Mesothelial cell of epicardium (in vitro differentiated cells): ENCODE measurements around the gene TAF5L. TPM values are rescaled to one million over a fixed set of nuclear protein-coding genes. Genes with fewer than 3 reads are reported as not detected.

Source experiments
- DNase-seq, 2 experiments: peaks; one replicate each; pipeline ENCODE4 v3.0.0; 2021; ENCODE audit warnings: low spot score in 2 of 2; ENCODE audit not compliant: unreplicated experiment in 2 of 2
- H3K27ac Mint-ChIP-seq: 2 replicates; pipeline ENCODE4 v1.8.0; 2021; ENCODE audit warnings: mixed read lengths
- H3K27me3 Mint-ChIP-seq: 2 replicates; pipeline ENCODE4 v1.8.0; 2021; ENCODE audit warnings: low read depth, mixed read lengths
- H3K36me3 Mint-ChIP-seq: 2 replicates; pipeline ENCODE4 v1.8.0; 2021; ENCODE audit warnings: mixed read lengths
- H3K4me1 Mint-ChIP-seq: 2 replicates; pipeline ENCODE4 v1.8.0; 2021; ENCODE audit warnings: mixed read lengths
- H3K4me3 Mint-ChIP-seq: 2 replicates; pipeline ENCODE4 v1.8.0; 2021; ENCODE audit warnings: mild to moderate bottlenecking, moderate library complexity, mixed read lengths
- H3K9me3 Mint-ChIP-seq: 2 replicates; pipeline ENCODE4 v1.8.0; 2021; ENCODE audit warnings: mixed read lengths
- total RNA-seq: library from RNA; stranded (reverse); gene quantifications from 3 replicates; pipeline ENCODE4 v1.2.1, GENCODE V29; 2021
- TF ChIP-seq, protein P1 (sequence below): fragments of 200-600 bp; sonication (generic); IDR thresholded peaks from one replicate; pipeline ENCODE4 v1.5.0; 2021; ENCODE audit warnings: antibody characterized with exemption; ENCODE audit not compliant: unreplicated experiment

TAF5L gene
- total RNA-seq, 1 donor from 2014 or later = 20.9 TPM

GRCh38 chr1:229631148-229631547, 5.2 kb upstream of the TAF5L start:
- Mint-ChIP-seq H3K27me3 (no peaks in the 10 kb centered on the region), H3K4me1 (peaks cover 12% of the 10 kb centered on the region), H3K27ac (no peak overlapping the region), H3K36me3 (peaks cover 12% of the 10 kb centered on the region), H3K9me3 (no peaks in the 10 kb centered on the region), H3K4me3 (no peak overlapping the region)
- no peak for DNase-seq
- TF ChIP-seq, protein P1, sequence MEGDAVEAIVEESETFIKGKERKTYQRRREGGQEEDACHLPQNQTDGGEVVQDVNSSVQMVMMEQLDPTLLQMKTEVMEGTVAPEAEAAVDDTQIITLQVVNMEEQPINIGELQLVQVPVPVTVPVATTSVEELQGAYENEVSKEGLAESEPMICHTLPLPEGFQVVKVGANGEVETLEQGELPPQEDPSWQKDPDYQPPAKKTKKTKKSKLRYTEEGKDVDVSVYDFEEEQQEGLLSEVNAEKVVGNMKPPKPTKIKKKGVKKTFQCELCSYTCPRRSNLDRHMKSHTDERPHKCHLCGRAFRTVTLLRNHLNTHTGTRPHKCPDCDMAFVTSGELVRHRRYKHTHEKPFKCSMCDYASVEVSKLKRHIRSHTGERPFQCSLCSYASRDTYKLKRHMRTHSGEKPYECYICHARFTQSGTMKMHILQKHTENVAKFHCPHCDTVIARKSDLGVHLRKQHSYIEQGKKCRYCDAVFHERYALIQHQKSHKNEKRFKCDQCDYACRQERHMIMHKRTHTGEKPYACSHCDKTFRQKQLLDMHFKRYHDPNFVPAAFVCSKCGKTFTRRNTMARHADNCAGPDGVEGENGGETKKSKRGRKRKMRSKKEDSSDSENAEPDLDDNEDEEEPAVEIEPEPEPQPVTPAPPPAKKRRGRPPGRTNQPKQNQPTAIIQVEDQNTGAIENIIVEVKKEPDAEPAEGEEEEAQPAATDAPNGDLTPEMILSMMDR = no peak

DNA sequence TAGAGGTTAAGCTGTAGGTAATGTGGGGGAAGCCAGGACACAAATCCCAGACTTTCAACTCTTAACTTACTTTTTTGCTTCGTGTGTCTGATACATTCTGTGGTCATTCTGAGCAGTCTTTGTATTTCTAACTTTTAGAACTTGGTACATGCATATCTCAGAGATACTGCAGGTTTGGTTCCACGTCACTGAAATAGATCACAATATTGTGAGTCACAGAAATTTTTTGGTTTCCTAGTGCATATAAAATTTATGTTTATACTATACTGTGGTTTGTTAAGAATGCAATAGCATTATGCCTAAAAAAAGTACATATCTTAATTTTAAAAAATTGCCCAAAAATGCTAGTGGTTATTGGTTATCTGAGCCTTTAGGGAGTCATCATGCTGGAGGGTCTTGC, 3.3 kb upstream of the TAF5L start:
- no peak for DNase-seq
- TF ChIP-seq, protein P1 = no peak
- H3K4me1 Mint-ChIP-seq = peaks cover 21% of the 10 kb centered on the region
- H3K27ac Mint-ChIP-seq = no peak overlapping the region
- H3K27me3 Mint-ChIP-seq = no peaks in the 10 kb centered on the region
- no peak overlapping the region for H3K4me3 Mint-ChIP-seq
- H3K9me3 Mint-ChIP-seq = no peaks in the 10 kb centered on the region
- H3K36me3 Mint-ChIP-seq = no peaks in the 10 kb centered on the region

DNA sequence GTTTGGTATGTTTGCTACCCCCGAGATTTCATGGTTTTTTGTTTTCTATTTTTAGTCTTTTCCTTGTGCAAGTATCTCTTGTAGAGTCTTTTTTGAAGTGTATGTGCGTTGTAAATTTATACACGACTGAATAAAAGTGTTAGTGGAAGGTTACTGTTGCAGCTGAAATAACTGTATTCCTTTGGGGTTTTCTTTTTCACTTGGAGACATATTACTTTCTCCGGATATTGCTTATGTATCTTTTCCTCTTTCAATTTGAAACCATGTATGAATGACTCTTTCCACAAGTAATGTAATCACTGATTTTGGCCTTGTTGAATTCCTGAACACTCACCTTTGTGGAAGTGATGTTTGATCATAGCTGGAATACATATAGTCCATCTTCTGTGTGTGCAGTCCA, 1.1 kb upstream of the TAF5L start:
- Mint-ChIP-seq H3K4me3 (peak overlapping the region; percentile 98), H3K27me3 (no peaks in the 10 kb centered on the region), H3K9me3 (no peaks in the 10 kb centered on the region), H3K4me1 (peaks cover 26% of the 10 kb centered on the region), H3K36me3 (no peaks in the 10 kb centered on the region), H3K27ac (peak overlapping the region; percentile 98)
- TF ChIP-seq, protein P1 = no peak
- no peak for DNase-seq

DNA sequence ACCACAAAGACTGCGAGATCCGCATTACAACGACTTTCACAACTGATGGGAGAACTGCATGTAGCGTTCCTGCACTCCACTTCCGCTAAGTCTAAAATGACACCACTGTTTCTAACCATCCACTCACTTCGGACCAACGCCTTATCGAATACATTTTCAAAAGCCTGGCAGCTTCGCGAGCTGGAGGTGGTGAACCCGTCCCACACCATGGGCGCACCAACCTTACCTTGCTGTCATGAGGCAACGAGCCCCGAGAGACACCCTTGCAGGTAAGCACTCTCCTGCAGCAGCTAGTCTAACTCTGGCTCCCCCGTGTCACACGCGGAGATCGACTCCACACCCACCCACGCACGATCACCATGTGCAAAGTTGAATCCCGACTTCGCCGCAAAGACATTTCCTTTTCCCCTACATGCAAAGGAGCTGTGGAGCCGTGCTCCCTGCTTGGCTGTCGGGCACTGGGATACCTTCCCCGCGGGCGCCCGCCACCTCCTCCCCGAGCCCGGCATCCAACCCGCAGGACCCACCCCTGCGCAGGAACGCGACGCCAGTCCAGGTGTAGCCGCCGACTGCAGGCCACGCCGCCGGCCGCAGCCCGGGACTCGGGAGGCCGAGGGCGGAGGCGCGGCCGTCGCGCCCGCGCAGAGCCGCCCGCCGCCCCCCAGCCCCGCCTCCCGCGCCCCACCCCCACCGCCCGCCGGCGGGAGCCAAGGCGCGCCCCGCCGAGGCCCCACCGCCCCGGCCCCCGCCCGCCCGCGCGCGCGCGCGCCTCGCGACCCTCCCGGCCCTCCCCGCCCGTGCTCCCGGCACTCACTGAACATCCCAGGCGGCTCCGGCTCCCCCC, 629 bp downstream of the TAF5L start:
- TF ChIP-seq, protein P1 = no peak
- DNase-seq = peak; percentile 37 to 67
- H3K36me3 Mint-ChIP-seq = no peaks in the 10 kb centered on the region
- H3K9me3 Mint-ChIP-seq = no peaks in the 10 kb centered on the region
- H3K4me3 Mint-ChIP-seq = peak overlapping the region; percentile 88
- peaks cover 26% of the 10 kb centered on the region for H3K4me1 Mint-ChIP-seq
- no peaks in the 10 kb centered on the region for H3K27me3 Mint-ChIP-seq
- peak overlapping the region; percentile 93 for H3K27ac Mint-ChIP-seq

GRCh38 chr1:229624521-229625070, 1.3 kb downstream of the TAF5L start:
- H3K4me1 Mint-ChIP-seq = peaks cover 26% of the 10 kb centered on the region
- H3K27me3 Mint-ChIP-seq = no peaks in the 10 kb centered on the region
- H3K4me3 Mint-ChIP-seq = peak overlapping the region; percentile 88
- peak overlapping the region; percentile 93 for H3K27ac Mint-ChIP-seq
- H3K9me3 Mint-ChIP-seq = no peaks in the 10 kb centered on the region
- no peaks in the 10 kb centered on the region for H3K36me3 Mint-ChIP-seq
- DNase-seq = no peak
- TF ChIP-seq, protein P1 = no peak
